ENCODE measurements around the gene CHST15. TPM values are rescaled to one million over a fixed set of nuclear protein-coding genes. Genes with fewer than 3 reads are reported as not detected.

Gene CHST15
- total and polyA plus RNA-seq, 2 of the 8 experiments (the other 6 are each of a cell fraction or from before 2014, with no cell fraction given) = 8.8 to 9.1 TPM

DNA sequence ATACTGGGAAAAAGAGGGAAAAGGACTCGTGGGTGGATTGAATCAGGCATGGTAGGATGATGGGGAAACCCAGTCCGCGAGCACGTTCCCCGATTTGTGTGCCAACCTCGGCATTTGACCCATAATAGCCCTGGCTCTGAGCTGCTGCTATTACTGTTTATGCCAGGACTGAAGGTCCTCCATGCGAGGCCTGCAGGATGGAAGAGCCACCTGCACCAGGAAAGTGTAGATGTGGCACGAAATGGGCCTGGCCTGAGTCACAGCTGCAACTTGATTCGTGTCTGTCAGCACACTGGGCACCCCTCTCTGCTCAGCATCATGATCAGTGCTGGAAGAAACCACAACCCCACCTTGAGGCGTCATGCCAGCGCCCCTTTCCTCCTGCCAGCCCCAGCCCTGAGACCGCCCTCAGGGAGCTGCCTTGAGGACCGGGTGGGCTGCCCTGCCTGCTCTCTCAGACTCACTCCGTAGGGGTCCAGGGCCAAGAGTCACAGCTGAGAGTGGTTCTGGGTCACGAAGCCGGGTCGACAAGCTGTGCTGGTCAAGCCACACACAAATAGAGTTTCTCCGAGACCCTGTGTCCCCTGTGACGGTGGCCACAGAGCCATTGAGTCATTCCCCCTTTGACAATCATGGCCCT lies 74.4 kb downstream of the CHST15 start (continued):
- TF ChIP-seq, protein P1, sequence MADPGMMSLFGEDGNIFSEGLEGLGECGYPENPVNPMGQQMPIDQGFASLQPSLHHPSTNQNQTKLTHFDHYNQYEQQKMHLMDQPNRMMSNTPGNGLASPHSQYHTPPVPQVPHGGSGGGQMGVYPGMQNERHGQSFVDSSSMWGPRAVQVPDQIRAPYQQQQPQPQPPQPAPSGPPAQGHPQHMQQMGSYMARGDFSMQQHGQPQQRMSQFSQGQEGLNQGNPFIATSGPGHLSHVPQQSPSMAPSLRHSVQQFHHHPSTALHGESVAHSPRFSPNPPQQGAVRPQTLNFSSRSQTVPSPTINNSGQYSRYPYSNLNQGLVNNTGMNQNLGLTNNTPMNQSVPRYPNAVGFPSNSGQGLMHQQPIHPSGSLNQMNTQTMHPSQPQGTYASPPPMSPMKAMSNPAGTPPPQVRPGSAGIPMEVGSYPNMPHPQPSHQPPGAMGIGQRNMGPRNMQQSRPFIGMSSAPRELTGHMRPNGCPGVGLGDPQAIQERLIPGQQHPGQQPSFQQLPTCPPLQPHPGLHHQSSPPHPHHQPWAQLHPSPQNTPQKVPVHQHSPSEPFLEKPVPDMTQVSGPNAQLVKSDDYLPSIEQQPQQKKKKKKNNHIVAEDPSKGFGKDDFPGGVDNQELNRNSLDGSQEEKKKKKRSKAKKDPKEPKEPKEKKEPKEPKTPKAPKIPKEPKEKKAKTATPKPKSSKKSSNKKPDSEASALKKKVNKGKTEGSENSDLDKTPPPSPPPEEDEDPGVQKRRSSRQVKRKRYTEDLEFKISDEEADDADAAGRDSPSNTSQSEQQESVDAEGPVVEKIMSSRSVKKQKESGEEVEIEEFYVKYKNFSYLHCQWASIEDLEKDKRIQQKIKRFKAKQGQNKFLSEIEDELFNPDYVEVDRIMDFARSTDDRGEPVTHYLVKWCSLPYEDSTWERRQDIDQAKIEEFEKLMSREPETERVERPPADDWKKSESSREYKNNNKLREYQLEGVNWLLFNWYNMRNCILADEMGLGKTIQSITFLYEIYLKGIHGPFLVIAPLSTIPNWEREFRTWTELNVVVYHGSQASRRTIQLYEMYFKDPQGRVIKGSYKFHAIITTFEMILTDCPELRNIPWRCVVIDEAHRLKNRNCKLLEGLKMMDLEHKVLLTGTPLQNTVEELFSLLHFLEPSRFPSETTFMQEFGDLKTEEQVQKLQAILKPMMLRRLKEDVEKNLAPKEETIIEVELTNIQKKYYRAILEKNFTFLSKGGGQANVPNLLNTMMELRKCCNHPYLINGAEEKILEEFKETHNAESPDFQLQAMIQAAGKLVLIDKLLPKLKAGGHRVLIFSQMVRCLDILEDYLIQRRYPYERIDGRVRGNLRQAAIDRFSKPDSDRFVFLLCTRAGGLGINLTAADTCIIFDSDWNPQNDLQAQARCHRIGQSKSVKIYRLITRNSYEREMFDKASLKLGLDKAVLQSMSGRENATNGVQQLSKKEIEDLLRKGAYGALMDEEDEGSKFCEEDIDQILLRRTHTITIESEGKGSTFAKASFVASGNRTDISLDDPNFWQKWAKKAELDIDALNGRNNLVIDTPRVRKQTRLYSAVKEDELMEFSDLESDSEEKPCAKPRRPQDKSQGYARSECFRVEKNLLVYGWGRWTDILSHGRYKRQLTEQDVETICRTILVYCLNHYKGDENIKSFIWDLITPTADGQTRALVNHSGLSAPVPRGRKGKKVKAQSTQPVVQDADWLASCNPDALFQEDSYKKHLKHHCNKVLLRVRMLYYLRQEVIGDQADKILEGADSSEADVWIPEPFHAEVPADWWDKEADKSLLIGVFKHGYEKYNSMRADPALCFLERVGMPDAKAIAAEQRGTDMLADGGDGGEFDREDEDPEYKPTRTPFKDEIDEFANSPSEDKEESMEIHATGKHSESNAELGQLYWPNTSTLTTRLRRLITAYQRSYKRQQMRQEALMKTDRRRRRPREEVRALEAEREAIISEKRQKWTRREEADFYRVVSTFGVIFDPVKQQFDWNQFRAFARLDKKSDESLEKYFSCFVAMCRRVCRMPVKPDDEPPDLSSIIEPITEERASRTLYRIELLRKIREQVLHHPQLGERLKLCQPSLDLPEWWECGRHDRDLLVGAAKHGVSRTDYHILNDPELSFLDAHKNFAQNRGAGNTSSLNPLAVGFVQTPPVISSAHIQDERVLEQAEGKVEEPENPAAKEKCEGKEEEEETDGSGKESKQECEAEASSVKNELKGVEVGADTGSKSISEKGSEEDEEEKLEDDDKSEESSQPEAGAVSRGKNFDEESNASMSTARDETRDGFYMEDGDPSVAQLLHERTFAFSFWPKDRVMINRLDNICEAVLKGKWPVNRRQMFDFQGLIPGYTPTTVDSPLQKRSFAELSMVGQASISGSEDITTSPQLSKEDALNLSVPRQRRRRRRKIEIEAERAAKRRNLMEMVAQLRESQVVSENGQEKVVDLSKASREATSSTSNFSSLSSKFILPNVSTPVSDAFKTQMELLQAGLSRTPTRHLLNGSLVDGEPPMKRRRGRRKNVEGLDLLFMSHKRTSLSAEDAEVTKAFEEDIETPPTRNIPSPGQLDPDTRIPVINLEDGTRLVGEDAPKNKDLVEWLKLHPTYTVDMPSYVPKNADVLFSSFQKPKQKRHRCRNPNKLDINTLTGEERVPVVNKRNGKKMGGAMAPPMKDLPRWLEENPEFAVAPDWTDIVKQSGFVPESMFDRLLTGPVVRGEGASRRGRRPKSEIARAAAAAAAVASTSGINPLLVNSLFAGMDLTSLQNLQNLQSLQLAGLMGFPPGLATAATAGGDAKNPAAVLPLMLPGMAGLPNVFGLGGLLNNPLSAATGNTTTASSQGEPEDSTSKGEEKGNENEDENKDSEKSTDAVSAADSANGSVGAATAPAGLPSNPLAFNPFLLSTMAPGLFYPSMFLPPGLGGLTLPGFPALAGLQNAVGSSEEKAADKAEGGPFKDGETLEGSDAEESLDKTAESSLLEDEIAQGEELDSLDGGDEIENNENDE (IDR thresholded peaks at IDR 0.05; ENCODE audit: insufficient replicate concordance, low read length) = no peak
- no peak for TF ChIP-seq ZNF274 (IDR thresholded peaks at IDR 0.05; ENCODE audit: borderline replicate concordance, extremely low read depth, low read length)
- no peak for TF ChIP-seq CHD2 (IDR thresholded peaks at IDR 0.05; ENCODE audit: low read length)
- no peak for TF ChIP-seq POLR2AphosphoS5 (IDR thresholded peaks at IDR 0.05; ENCODE audit: low read depth, low read length)
- TF ChIP-seq, protein P2, sequence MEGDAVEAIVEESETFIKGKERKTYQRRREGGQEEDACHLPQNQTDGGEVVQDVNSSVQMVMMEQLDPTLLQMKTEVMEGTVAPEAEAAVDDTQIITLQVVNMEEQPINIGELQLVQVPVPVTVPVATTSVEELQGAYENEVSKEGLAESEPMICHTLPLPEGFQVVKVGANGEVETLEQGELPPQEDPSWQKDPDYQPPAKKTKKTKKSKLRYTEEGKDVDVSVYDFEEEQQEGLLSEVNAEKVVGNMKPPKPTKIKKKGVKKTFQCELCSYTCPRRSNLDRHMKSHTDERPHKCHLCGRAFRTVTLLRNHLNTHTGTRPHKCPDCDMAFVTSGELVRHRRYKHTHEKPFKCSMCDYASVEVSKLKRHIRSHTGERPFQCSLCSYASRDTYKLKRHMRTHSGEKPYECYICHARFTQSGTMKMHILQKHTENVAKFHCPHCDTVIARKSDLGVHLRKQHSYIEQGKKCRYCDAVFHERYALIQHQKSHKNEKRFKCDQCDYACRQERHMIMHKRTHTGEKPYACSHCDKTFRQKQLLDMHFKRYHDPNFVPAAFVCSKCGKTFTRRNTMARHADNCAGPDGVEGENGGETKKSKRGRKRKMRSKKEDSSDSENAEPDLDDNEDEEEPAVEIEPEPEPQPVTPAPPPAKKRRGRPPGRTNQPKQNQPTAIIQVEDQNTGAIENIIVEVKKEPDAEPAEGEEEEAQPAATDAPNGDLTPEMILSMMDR (IDR thresholded peaks at IDR 0.05; ENCODE audit: control extremely low read depth in 1 of 3, insufficient read depth in 1 of 3, low read depth in 1 of 3, low read length in 3 of 3) = no peak
- no peak for TF ChIP-seq YY1 (IDR thresholded peaks at IDR 0.05; ENCODE audit: low read depth, low read length)
- no peak for TF ChIP-seq TBP (IDR thresholded peaks at IDR 0.05; ENCODE audit: low read depth, low read length)
- no peak for TF ChIP-seq CEBPB (IDR thresholded peaks at IDR 0.05; ENCODE audit: low read depth, low read length)
- no peak for TF ChIP-seq CTBP2 (IDR thresholded peaks at IDR 0.05; ENCODE audit: borderline replicate concordance, insufficient read depth, insufficient read length, low read length)
